Memory B cell (primary cell): ENCODE data around the gene LRRN3.

Experiments
- ATAC-seq: fragments of 150-1000 bp; cut with Tn5 transposase; 2 replicates; pipeline ENCODE4 v1.10.0; 2021; ENCODE audit warnings: low read depth, mild to moderate bottlenecking, moderate library complexity
- DNase-seq, 2 donors: peaks; one replicate each; pipeline ENCODE4 v3.0.0; 2022; ENCODE audit warnings: low spot score in 2 of 2
- H3K27ac Mint-ChIP-seq: one replicate; pipeline ENCODE4 v1.8.0; 2022; ENCODE audit warnings: mild to moderate bottlenecking, moderate library complexity, mixed read lengths
- H3K27me3 Mint-ChIP-seq: one replicate; pipeline ENCODE4 v1.8.0; 2022; ENCODE audit warnings: mixed read lengths
- H3K36me3 Mint-ChIP-seq: one replicate; pipeline ENCODE4 v1.8.0; 2022; ENCODE audit warnings: mild to moderate bottlenecking, mixed read lengths
- H3K4me1 Mint-ChIP-seq: one replicate; pipeline ENCODE4 v1.8.0; 2022; ENCODE audit warnings: mixed read lengths
- H3K4me3 Mint-ChIP-seq: one replicate; pipeline ENCODE4 v1.8.0; 2022; ENCODE audit warnings: mild to moderate bottlenecking, moderate library complexity, mixed read lengths
- H3K9me3 Mint-ChIP-seq: one replicate; pipeline ENCODE4 v1.8.0; 2022; ENCODE audit warnings: mixed read lengths

LRRN3 gene

GRCh38 chr7:111145472-111145871, 54.5 kb downstream of the LRRN3 start:
- no peaks in the 10 kb centered on the region for H3K9me3 Mint-ChIP-seq
- H3K27ac Mint-ChIP-seq: no peak overlapping the region
- no peak for DNase-seq
- no peaks in the 10 kb centered on the region for H3K27me3 Mint-ChIP-seq
- H3K36me3 Mint-ChIP-seq: no peaks in the 10 kb centered on the region
- peaks cover 2% of the 10 kb centered on the region for H3K4me1 Mint-ChIP-seq
- ATAC-seq: no peak
- no peak overlapping the region for H3K4me3 Mint-ChIP-seq

- Mint-ChIP-seq H3K4me1 (peaks cover 2% of the 10 kb centered on the region), H3K36me3 (no peaks in the 10 kb centered on the region), H3K9me3 (no peaks in the 10 kb centered on the region), H3K27me3 (no peaks in the 10 kb centered on the region), H3K27ac (no peak overlapping the region), H3K4me3 (no peak overlapping the region)
- DNase-seq (no peak), ATAC-seq (no peak)
These were observed 55.2 kb downstream of the LRRN3 start for GRCh38 chr7:111146136-111146535.

GRCh38 chr7:111147708-111148533, 57.0 kb downstream of the LRRN3 start:
- Mint-ChIP-seq H3K9me3 (no peaks in the 10 kb centered on the region), H3K4me3 (no peak overlapping the region), H3K27me3 (no peaks in the 10 kb centered on the region), H3K36me3 (no peaks in the 10 kb centered on the region), H3K4me1 (peaks cover 2% of the 10 kb centered on the region), H3K27ac (no peak overlapping the region)
- DNase-seq (no peak), ATAC-seq (no peak)

GRCh38 chr7:111150709-111151108, 59.8 kb downstream of the LRRN3 start:
- no peak for DNase-seq
- Mint-ChIP-seq H3K27ac (no peak overlapping the region), H3K36me3 (no peaks in the 10 kb centered on the region), H3K4me3 (no peak overlapping the region), H3K27me3 (no peaks in the 10 kb centered on the region), H3K9me3 (no peaks in the 10 kb centered on the region), H3K4me1 (peaks cover 2% of the 10 kb centered on the region)
- no peak for ATAC-seq

- H3K27ac Mint-ChIP-seq: no peak overlapping the region
- H3K27me3 Mint-ChIP-seq: no peaks in the 10 kb centered on the region
- H3K9me3 Mint-ChIP-seq: peaks cover 4% of the 10 kb centered on the region
- no peak overlapping the region for H3K4me3 Mint-ChIP-seq
- H3K36me3 Mint-ChIP-seq: peaks cover 2% of the 10 kb centered on the region
- ATAC-seq (no peak), DNase-seq (no peak)
- no peaks in the 10 kb centered on the region for H3K4me1 Mint-ChIP-seq
These were observed 68.5 kb downstream of the LRRN3 start for GRCh38 chr7:111159426-111159825.

- Mint-ChIP-seq H3K27me3 (no peaks in the 10 kb centered on the region), H3K36me3 (peaks cover 2% of the 10 kb centered on the region), H3K4me1 (no peaks in the 10 kb centered on the region), H3K27ac (no peak overlapping the region), H3K9me3 (peaks cover 4% of the 10 kb centered on the region), H3K4me3 (no peak overlapping the region)
- no peak for ATAC-seq
- no peak for DNase-seq
These were observed 69.4 kb downstream of the LRRN3 start for GRCh38 chr7:111160297-111160696.

GRCh38 chr7:111162692-111163091, 71.8 kb downstream of the LRRN3 start:
- Mint-ChIP-seq H3K4me3 (no peak overlapping the region), H3K9me3 (no peaks in the 10 kb centered on the region), H3K27me3 (no peaks in the 10 kb centered on the region), H3K36me3 (peaks cover 2% of the 10 kb centered on the region), H3K27ac (no peak overlapping the region), H3K4me1 (no peaks in the 10 kb centered on the region)
- ATAC-seq (no peak), DNase-seq (no peak)

GRCh38 chr7:111164442-111164841, 73.5 kb downstream of the LRRN3 start:
- no peak for ATAC-seq
- no peaks in the 10 kb centered on the region for H3K27me3 Mint-ChIP-seq
- no peak overlapping the region for H3K4me3 Mint-ChIP-seq
- no peaks in the 10 kb centered on the region for H3K9me3 Mint-ChIP-seq
- H3K27ac Mint-ChIP-seq: no peak overlapping the region
- H3K36me3 Mint-ChIP-seq: peaks cover 6% of the 10 kb centered on the region
- H3K4me1 Mint-ChIP-seq: peaks cover 4% of the 10 kb centered on the region
- DNase-seq: no peak

GRCh38 chr7:111168182-111168581, 77.3 kb downstream of the LRRN3 start:
- Mint-ChIP-seq H3K27me3 (no peaks in the 10 kb centered on the region), H3K36me3 (peaks cover 8% of the 10 kb centered on the region), H3K4me3 (no peak overlapping the region), H3K27ac (no peak overlapping the region), H3K9me3 (no peaks in the 10 kb centered on the region), H3K4me1 (peaks cover 5% of the 10 kb centered on the region)
- DNase-seq: no peak
- ATAC-seq: no peak

GRCh38 chr7:111172564-111173257, 81.8 kb downstream of the LRRN3 start:
- H3K4me3 Mint-ChIP-seq: no peak overlapping the region
- no peaks in the 10 kb centered on the region for H3K27me3 Mint-ChIP-seq
- no peak for ATAC-seq
- no peak overlapping the region for H3K27ac Mint-ChIP-seq
- H3K9me3 Mint-ChIP-seq: no peaks in the 10 kb centered on the region
- H3K36me3 Mint-ChIP-seq: peaks cover 6% of the 10 kb centered on the region
- DNase-seq: no peak
- peaks cover 5% of the 10 kb centered on the region for H3K4me1 Mint-ChIP-seq

- no peaks in the 10 kb centered on the region for H3K27me3 Mint-ChIP-seq
- no peak overlapping the region for H3K4me3 Mint-ChIP-seq
- no peak overlapping the region for H3K27ac Mint-ChIP-seq
- peaks cover 6% of the 10 kb centered on the region for H3K36me3 Mint-ChIP-seq
- DNase-seq (no peak), ATAC-seq (no peak)
- no peaks in the 10 kb centered on the region for H3K9me3 Mint-ChIP-seq
- peaks cover 5% of the 10 kb centered on the region for H3K4me1 Mint-ChIP-seq
These were observed 82.6 kb downstream of the LRRN3 start for GRCh38 chr7:111173528-111173927.

GRCh38 chr7:111173990-111174389, 83.1 kb downstream of the LRRN3 start:
- no peaks in the 10 kb centered on the region for H3K9me3 Mint-ChIP-seq
- H3K4me3 Mint-ChIP-seq: no peak overlapping the region
- H3K4me1 Mint-ChIP-seq: peaks cover 5% of the 10 kb centered on the region
- no peak for ATAC-seq
- no peaks in the 10 kb centered on the region for H3K27me3 Mint-ChIP-seq
- no peak overlapping the region for H3K27ac Mint-ChIP-seq
- H3K36me3 Mint-ChIP-seq: peaks cover 9% of the 10 kb centered on the region
- no peak for DNase-seq

GRCh38 chr7:111174510-111174909, 83.6 kb downstream of the LRRN3 start:
- H3K9me3 Mint-ChIP-seq: no peaks in the 10 kb centered on the region
- ATAC-seq (no peak), DNase-seq (no peak)
- H3K36me3 Mint-ChIP-seq: peaks cover 4% of the 10 kb centered on the region
- no peaks in the 10 kb centered on the region for H3K27me3 Mint-ChIP-seq
- H3K4me1 Mint-ChIP-seq: peaks cover 1% of the 10 kb centered on the region
- no peak overlapping the region for H3K27ac Mint-ChIP-seq
- no peak overlapping the region for H3K4me3 Mint-ChIP-seq
